ENCODE data around the gene AMDHD1. TPM values are rescaled to one million over a fixed set of nuclear protein-coding genes. Genes with fewer than 3 reads are reported as not detected.

The AMDHD1 gene, protein sequence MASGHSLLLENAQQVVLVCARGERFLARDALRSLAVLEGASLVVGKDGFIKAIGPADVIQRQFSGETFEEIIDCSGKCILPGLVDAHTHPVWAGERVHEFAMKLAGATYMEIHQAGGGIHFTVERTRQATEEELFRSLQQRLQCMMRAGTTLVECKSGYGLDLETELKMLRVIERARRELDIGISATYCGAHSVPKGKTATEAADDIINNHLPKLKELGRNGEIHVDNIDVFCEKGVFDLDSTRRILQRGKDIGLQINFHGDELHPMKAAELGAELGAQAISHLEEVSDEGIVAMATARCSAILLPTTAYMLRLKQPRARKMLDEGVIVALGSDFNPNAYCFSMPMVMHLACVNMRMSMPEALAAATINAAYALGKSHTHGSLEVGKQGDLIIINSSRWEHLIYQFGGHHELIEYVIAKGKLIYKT
- not detected for total RNA-seq (ENCODE audit: unreplicated experiment)
- long read RNA-seq = 0 reads

DNA sequence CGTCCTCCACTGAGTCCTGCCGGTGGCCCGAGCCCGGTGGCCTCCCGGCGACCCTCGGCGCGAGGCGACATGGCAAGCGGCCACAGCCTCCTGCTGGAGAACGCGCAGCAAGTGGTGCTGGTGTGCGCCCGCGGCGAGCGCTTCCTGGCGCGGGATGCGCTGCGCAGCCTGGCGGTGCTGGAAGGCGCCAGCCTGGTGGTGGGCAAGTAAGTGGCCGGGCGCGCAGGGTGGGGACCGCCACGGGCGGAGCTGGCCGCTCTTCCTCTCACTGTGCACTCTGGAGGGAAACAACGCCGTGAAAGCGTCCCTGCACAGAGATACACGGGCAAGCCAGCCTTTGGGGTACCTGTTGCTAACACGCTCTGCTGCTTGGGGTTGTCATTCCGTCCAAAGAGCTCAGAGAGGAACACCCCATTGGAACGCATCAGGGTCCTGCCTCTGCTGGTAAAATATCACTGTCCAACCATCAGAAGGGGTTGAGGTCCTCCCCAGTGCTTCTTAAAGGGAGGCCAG lies at the start of gene AMDHD1:
AMDHD1 (plus strand) TSS at position 2 of the 513 bp plus-strand sequence; CDS start at position 70, 68 bp downstream.
- Mint-ChIP-seq H3K27ac (ENCODE audit: unreplicated experiment) (no peak within 1 kb of the TSS), H3K36me3 (ENCODE audit: low read depth, unreplicated experiment) (no peaks in the 10 kb centered on the region), H3K27me3 (ENCODE audit: unreplicated experiment) (peaks cover 2% of the 10 kb centered on the region), H3K9me3 (ENCODE audit: unreplicated experiment) (no peaks in the 10 kb centered on the region), H3K4me1 (ENCODE audit: unreplicated experiment) (no peaks in the 10 kb centered on the region), H3K4me3 (ENCODE audit: unreplicated experiment) (peak within 1 kb of the TSS; percentile 88)
- TF ChIP-seq, protein P1, sequence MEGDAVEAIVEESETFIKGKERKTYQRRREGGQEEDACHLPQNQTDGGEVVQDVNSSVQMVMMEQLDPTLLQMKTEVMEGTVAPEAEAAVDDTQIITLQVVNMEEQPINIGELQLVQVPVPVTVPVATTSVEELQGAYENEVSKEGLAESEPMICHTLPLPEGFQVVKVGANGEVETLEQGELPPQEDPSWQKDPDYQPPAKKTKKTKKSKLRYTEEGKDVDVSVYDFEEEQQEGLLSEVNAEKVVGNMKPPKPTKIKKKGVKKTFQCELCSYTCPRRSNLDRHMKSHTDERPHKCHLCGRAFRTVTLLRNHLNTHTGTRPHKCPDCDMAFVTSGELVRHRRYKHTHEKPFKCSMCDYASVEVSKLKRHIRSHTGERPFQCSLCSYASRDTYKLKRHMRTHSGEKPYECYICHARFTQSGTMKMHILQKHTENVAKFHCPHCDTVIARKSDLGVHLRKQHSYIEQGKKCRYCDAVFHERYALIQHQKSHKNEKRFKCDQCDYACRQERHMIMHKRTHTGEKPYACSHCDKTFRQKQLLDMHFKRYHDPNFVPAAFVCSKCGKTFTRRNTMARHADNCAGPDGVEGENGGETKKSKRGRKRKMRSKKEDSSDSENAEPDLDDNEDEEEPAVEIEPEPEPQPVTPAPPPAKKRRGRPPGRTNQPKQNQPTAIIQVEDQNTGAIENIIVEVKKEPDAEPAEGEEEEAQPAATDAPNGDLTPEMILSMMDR (IDR thresholded peaks at IDR 0.05; ENCODE audit: unreplicated experiment) = no peak
- peak; percentile 72 for DNase-seq (ENCODE audit: low spot score)

DNA sequence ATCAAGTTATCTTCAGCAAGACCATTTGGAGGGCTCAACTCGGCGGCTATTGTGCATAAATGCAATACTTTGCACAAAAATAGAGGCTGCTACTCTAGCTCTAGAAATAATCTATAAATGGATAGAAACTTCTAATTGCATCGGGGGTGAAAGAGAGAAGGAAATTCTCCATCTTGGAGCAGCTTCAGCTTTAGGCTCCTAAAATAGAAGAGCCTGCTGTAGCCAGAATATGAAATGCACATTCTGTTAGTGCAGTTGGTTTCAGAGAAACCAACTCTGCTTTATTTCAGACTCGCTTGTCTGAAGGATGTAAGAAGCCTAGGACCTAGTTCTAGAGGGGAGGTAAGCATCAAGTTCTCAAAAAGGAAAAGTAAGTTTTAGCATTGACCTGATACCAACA lies 46.3 kb upstream of the AMDHD1 start:
- DNase-seq (ENCODE audit: low spot score) = no peak
- Mint-ChIP-seq H3K36me3 (ENCODE audit: low read depth, unreplicated experiment) (no peaks in the 10 kb centered on the region), H3K27me3 (ENCODE audit: unreplicated experiment) (no peaks in the 10 kb centered on the region)

DNA sequence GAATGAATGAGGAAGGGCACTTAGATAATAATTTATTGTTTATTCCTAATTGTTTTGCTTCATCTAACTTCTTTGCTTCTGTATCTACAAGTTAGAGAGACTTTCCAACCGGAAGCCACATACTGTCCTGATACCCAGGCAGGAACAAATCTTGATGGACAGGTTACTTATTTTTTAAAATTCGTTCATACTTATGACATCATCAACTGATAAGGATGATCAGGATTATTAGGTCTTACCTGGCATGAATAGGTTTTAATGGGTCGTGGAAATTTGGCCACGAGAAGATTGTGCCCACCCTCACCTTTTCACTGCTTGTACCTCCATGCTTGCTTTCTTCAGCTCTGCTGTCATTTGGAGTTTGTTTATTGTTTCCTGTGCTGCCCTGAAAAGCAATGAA lies 45.0 kb upstream of the AMDHD1 start:
- no peaks in the 10 kb centered on the region for H3K9me3 Mint-ChIP-seq (ENCODE audit: unreplicated experiment)
- no peaks in the 10 kb centered on the region for H3K36me3 Mint-ChIP-seq (ENCODE audit: low read depth, unreplicated experiment)
- no peak overlapping the region for H3K4me3 Mint-ChIP-seq (ENCODE audit: unreplicated experiment)
- DNase-seq (ENCODE audit: low spot score) = no peak
- TF ChIP-seq, protein P1 (IDR thresholded peaks at IDR 0.05; ENCODE audit: unreplicated experiment) = no peak
- H3K27me3 Mint-ChIP-seq (ENCODE audit: unreplicated experiment) = no peaks in the 10 kb centered on the region
- H3K27ac Mint-ChIP-seq (ENCODE audit: unreplicated experiment) = no peak overlapping the region
- H3K4me1 Mint-ChIP-seq (ENCODE audit: unreplicated experiment) = no peaks in the 10 kb centered on the region

More for the DNA sequence above, 46.3 kb upstream of the AMDHD1 start:
- TF ChIP-seq, protein P1 (IDR thresholded peaks at IDR 0.05; ENCODE audit: unreplicated experiment) = no peak
- Mint-ChIP-seq H3K4me1 (ENCODE audit: unreplicated experiment) (no peaks in the 10 kb centered on the region), H3K9me3 (ENCODE audit: unreplicated experiment) (no peaks in the 10 kb centered on the region), H3K4me3 (ENCODE audit: unreplicated experiment) (no peak overlapping the region), H3K27ac (ENCODE audit: unreplicated experiment) (no peak overlapping the region)

DNA sequence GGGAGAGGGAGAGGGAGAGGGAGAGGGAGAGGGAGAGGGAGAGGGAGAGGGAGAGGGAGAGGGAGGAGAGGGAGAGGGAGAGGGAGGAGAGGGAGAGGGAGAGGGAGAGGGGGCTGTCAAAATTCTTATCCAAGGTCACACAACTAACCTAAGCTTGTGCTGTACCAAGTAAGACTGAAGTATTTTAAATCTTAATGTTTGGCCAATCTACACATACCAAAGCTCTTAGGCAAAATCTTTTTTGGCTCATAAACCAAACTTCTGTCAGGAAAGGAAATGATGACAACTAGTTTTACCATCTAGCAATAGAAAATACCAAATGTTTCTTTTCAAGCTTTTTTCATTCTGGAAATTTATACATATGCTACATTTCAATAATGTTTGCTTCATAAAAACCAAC lies 34.6 kb upstream of the AMDHD1 start:
- no peak overlapping the region for H3K4me3 Mint-ChIP-seq (ENCODE audit: unreplicated experiment)
- H3K27ac Mint-ChIP-seq (ENCODE audit: unreplicated experiment) = no peak overlapping the region
- no peak for DNase-seq (ENCODE audit: low spot score)
- TF ChIP-seq, protein P1 (IDR thresholded peaks at IDR 0.05; ENCODE audit: unreplicated experiment) = no peak
- H3K9me3 Mint-ChIP-seq (ENCODE audit: unreplicated experiment) = no peaks in the 10 kb centered on the region
- H3K27me3 Mint-ChIP-seq (ENCODE audit: unreplicated experiment) = peaks cover 2% of the 10 kb centered on the region
- H3K4me1 Mint-ChIP-seq (ENCODE audit: unreplicated experiment) = peaks cover 4% of the 10 kb centered on the region
- H3K36me3 Mint-ChIP-seq (ENCODE audit: low read depth, unreplicated experiment) = no peaks in the 10 kb centered on the region

DNA sequence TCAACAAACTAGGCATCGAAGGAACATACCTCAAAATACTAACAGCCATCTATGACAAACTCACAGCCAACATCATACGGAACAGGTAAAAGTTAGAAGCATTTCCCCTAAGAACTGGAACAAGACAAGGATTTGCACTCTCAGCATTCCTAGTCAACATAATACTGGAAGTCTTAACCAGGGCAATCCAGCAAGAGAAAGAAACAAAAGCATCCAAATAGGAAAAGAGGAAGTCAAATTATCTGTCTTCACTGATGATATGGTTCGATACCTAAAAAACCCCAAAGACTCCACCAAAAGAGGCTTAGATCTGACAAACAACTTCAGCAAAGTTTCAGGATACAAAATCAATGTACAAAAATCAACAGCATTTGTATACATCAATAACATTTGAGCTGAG lies 33.3 kb upstream of the AMDHD1 start:
- no peaks in the 10 kb centered on the region for H3K27me3 Mint-ChIP-seq (ENCODE audit: unreplicated experiment)
- no peaks in the 10 kb centered on the region for H3K9me3 Mint-ChIP-seq (ENCODE audit: unreplicated experiment)
- H3K36me3 Mint-ChIP-seq (ENCODE audit: low read depth, unreplicated experiment) = no peaks in the 10 kb centered on the region
- no peak for DNase-seq (ENCODE audit: low spot score)
- no peak overlapping the region for H3K4me3 Mint-ChIP-seq (ENCODE audit: unreplicated experiment)
- H3K27ac Mint-ChIP-seq (ENCODE audit: unreplicated experiment) = no peak overlapping the region
- TF ChIP-seq, protein P1 (IDR thresholded peaks at IDR 0.05; ENCODE audit: unreplicated experiment) = no peak
- peaks cover 4% of the 10 kb centered on the region for H3K4me1 Mint-ChIP-seq (ENCODE audit: unreplicated experiment)
